Measurements from ENCODE around the gene RGS7.

DNA sequence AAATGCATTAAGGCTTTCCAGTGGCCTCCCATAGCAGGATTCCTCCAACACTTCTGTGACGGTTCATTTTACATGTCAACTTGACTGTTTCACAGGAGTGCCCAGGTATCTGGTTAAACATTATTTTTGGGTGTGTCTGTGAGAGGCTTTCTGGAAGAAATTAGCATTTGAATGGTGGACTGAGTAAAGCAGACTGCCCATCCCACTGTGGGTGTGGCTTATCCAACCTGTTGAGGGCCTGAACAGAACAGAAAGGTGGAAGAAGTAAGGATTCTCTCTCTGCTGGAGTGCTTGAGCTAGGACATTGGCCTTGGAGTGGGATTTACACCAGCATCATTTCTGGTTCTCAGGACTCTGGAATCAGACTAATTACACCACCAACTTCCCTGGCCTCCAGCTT, 85.6 kb downstream of the RGS7 start:
- TF ChIP-seq EP300 (IDR thresholded peaks at IDR 0.05; ENCODE audit: borderline replicate concordance in 1 of 2, low read depth in 2 of 2, low read length in 2 of 2) (no peak), ZNF274 (IDR thresholded peaks at IDR 0.05; ENCODE audit: borderline replicate concordance, extremely low read depth, low read length) (no peak), CBX5 (IDR thresholded peaks at IDR 0.05; ENCODE audit: low read depth, low read length) (no peak), RAD21 (IDR thresholded peaks at IDR 0.05 in 1 of 2, conservative IDR thresholded peaks at IDR 0.05 in 1 of 2; ENCODE audit: low read depth in 2 of 2, low read length in 2 of 2) (no peak), EZH2 (IDR thresholded peaks at IDR 0.05; ENCODE audit: low read depth, low read length, severe bottlenecking) (no peak)
- TF ChIP-seq, protein P1, sequence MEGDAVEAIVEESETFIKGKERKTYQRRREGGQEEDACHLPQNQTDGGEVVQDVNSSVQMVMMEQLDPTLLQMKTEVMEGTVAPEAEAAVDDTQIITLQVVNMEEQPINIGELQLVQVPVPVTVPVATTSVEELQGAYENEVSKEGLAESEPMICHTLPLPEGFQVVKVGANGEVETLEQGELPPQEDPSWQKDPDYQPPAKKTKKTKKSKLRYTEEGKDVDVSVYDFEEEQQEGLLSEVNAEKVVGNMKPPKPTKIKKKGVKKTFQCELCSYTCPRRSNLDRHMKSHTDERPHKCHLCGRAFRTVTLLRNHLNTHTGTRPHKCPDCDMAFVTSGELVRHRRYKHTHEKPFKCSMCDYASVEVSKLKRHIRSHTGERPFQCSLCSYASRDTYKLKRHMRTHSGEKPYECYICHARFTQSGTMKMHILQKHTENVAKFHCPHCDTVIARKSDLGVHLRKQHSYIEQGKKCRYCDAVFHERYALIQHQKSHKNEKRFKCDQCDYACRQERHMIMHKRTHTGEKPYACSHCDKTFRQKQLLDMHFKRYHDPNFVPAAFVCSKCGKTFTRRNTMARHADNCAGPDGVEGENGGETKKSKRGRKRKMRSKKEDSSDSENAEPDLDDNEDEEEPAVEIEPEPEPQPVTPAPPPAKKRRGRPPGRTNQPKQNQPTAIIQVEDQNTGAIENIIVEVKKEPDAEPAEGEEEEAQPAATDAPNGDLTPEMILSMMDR (IDR thresholded peaks at IDR 0.05; ENCODE audit: control extremely low read depth in 1 of 3, insufficient read depth in 1 of 3, low read depth in 1 of 3, low read length in 3 of 3), result no peak
- TF ChIP-seq, protein P2, sequence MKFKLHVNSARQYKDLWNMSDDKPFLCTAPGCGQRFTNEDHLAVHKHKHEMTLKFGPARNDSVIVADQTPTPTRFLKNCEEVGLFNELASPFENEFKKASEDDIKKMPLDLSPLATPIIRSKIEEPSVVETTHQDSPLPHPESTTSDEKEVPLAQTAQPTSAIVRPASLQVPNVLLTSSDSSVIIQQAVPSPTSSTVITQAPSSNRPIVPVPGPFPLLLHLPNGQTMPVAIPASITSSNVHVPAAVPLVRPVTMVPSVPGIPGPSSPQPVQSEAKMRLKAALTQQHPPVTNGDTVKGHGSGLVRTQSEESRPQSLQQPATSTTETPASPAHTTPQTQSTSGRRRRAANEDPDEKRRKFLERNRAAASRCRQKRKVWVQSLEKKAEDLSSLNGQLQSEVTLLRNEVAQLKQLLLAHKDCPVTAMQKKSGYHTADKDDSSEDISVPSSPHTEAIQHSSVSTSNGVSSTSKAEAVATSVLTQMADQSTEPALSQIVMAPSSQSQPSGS (IDR thresholded peaks at IDR 0.05; ENCODE audit: low read length), result no peak
